Germinal center (tissue), 1 donor: ENCODE measurements around the gene PCDHGA9.
A peak's percentile ranks its signal among the peaks of the same experiment; 100 is the strongest.
"Not testable (repeated sequence)": the region's sequence is repeated elsewhere in the genome, so short reads cannot be mapped to it uniquely, and the experiment has no call there.

Experiments used
- DNase-seq: peaks from one replicate; pipeline ENCODE4 v3.0.0; 2012; ENCODE audit warnings: mixed read lengths, low spot score

PCDHGA9 gene

DNA sequence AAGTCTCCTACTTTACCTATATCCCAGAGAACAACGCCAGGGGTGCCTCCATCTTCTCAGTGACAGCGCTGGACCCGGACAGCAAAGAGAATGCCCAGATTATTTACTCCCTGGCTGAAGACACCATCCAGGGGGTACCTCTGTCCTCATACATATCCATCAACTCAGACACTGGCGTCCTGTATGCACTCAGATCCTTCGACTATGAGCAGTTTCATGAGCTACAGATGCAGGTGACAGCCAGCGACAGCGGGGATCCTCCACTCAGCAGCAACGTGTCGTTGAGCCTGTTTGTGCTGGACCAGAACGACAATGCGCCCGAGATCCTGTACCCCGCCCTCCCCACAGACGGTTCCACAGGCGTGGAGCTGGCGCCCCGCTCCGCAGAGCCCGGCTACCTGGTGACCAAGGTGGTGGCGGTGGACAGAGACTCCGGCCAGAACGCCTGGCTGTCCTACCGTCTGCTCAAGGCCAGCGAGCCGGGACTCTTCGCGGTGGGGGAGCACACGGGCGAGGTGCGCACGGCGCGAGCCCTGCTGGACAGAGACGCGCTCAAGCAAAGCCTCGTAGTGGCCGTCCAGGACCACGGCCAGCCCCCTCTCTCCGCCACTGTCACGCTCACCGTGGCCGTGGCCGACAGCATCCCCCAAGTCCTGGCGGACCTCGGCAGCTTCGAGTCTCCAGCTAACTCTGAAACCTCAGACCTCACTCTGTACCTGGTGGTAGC is 12.1 kb downstream of the PCDHGA9 start:
- DNase-seq = not testable (repeated sequence)

DNA sequence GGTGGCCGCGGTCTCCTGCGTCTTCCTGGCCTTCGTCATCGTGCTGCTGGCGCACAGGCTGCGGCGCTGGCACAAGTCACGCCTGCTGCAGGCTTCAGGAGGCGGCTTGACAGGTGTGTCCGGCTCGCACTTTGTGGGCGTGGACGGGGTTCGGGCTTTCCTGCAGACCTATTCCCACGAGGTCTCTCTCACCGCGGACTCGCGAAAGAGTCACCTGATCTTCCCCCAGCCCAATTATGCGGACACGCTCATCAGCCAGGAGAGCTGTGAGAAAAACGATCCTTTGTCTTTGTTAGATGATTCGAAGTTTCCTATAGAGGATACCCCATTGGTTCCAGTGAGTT is 12.7 kb downstream of the PCDHGA9 start:
- not testable (repeated sequence) for DNase-seq

DNA sequence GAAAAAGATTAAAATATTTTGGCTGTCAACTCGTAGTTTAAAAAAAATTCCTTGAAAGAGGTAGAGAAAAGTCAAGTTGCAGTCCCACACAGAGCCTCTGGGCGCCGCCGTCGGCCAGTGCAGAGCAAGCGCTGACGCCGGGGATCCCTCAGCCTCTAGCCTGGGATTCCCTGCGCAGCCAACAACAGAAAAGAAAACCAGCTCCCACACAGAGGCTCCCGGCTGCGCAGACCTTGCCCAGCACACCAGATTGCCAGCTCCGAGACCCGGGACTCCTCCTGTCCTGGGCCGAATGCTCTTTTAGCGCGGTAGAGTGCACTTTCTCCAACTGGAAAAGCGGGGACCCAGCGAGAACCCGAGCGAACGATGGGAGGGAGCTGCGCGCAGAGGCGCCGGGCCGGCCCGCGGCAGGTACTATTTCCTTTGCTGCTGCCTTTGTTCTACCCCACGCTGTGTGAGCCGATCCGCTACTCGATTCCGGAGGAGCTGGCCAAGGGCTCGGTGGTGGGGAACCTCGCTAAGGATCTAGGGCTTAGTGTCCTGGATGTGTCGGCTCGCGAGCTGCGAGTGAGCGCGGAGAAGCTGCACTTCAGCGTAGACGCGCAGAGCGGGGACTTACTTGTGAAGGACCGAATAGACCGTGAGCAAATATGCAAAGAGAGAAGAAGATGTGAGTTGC is 15.1 kb downstream of the PCDHGA9 start, which contains the start of gene PCDHGB7:
TSS of gene PCDHGB7 (plus strand) at position 184 of the 679 bp plus-strand sequence. CDS start at position 367, 183 bp downstream.
- peak; percentile 57 for DNase-seq

DNA sequence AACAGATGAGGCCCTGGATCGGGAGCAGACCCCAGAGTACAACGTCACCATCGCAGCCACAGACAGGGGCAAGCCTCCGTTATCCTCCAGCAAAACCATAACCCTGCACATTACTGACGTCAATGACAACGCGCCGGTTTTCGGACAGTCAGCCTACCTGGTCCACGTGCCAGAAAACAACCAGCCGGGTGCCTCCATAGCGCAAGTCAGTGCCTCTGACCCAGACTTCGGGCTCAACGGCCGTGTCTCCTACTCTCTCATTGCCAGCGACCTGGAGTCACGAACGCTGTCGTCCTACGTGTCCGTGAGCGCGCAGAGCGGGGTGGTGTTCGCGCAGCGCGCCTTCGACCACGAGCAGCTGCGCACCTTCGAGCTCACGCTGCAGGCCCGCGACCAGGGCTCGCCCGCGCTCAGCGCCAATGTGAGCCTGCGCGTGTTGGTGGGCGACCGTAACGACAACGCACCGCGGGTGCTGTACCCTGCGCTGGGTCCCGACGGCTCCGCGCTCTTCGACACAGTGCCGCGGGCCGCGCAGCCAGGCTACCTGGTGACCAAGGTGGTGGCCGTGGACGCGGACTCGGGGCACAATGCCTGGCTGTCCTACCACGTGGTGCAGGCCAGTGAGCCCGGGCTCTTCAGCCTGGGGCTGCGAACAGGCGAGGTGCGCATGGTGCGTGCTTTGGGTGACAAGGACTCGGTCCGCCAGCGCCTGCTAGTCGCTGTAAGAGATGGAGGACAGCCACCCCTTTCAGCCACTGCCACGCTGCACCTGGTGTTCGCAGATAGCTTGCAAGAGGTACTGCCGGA is 16.7 kb downstream of the PCDHGA9 start:
- DNase-seq = no peak

DNA sequence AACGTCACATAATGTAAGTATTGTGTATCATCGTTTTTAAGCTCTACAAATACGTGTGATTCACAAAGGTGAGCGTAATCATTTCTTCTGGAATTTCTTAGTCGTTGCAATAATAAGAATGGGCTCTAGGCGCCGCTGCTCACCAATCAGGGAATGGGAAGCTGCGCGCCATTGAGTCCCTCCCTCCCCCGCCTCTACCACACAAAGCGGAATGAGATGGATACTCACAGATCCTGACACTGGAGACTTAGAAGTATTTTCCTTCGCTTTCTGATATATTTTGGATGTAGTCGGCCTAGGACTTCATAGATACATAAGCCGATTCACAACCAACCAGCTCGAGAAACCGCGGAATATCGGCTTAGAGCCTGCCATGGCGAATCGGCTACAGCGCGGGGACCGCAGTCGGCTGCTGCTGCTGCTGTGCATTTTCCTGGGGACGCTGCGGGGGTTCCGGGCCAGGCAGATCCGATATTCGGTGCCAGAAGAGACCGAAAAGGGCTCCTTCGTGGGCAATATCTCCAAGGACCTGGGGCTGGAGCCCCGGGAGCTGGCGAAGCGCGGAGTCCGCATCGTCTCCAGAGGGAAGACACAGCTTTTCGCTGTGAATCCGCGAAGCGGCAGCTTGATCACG is 18.4 kb downstream of the PCDHGA9 start, which contains the start of gene PCDHGA11:
TSS of gene PCDHGA11 (plus strand) at position 197 of the 634 bp plus-strand sequence. CDS start at position 374, 177 bp downstream.
- peak; percentile 66 for DNase-seq

DNA sequence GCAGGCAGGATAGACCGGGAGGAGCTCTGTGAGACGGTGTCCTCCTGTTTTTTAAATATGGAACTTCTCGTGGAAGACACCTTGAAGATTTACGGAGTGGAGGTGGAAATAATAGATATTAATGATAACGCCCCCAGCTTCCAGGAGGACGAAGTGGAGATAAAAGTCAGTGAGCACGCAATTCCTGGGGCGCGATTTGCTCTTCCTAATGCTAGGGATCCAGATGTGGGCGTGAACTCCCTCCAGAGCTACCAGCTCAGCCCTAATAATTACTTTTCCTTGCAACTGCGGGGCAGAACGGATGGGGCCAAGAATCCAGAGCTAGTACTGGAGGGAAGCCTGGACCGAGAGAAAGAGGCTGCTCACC is 18.9 kb downstream of the PCDHGA9 start:
- DNase-seq = no peak

DNA sequence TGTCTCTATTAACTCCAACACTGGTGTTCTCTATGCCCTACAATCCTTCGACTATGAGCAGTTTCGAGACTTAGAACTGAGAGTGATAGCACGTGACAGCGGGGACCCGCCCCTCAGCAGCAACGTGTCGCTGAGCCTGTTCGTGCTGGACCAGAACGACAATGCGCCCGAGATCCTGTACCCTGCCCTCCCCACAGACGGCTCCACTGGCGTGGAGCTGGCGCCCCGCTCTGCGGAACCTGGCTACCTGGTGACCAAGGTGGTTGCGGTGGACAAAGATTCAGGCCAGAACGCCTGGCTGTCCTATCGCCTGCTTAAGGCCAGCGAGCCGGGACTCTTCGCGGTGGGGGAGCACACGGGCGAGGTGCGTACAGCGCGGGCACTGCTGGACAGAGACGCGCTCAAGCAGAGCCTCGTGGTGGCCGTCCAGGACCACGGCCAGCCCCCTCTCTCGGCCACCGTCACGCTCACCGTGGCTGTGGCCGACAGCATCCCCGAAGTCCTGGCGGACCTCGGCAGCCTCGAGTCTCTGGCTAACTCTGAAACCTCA is 20.2 kb downstream of the PCDHGA9 start:
- no peak for DNase-seq

DNA sequence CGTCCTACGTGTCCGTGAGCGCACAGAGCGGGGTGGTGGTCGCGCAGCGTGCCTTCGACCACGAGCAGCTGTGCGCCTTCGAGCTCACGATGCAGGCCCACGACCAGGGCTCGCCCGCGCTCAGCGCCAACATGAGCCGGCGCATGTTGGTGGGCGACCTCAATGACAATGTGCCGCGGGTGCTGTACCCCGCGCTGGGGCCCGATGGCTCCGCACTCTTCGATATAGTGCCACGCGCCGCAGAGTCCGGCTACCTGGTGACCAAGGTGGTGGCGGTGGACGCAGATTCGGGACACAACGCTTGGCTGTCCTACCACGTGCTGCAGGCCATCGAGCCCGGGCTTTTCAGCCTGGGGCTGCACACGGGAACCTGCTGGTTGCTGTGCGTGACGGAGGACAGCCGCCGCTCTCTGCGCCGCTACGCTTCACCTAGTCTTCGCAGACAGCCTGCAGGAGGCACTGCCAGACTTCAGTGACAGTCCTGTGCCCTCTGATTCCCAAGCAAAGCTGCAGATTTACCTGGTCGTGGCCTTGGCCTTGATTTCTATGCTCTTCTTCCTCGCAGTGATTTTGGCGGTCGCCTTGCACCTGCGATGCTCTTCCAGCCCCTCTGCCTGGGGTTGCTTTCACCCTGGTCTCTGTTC is 25.3 kb downstream of the PCDHGA9 start:
- no peak for DNase-seq

DNA sequence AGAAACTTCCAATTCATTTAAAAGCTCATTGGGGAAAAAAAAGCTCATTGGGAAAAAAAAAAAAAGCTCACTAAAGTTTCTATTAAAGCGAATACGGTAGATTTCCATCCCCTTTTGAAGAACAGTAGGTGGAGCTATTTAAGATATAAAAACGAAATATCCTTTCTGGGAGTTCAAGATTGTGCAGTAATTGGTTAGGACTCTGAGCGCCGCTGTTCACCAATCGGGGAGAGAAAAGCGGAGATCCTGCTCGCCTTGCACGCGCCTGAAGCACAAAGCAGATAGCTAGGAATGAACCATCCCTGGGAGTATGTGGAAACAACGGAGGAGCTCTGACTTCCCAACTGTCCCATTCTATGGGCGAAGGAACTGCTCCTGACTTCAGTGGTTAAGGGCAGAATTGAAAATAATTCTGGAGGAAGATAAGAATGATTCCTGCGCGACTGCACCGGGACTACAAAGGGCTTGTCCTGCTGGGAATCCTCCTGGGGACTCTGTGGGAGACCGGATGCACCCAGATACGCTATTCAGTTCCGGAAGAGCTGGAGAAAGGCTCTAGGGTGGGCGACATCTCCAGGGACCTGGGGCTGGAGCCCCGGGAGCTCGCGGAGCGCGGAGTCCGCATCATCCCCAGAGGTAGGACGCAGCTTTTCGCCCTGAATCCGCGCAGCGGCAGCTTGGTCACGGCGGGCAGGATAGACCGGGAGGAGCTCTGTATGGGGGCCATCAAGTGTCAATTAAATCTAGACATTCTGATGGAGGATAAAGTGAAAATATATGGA is 27.9 kb downstream of the PCDHGA9 start, which contains the start of gene PCDHGA12:
TSS of gene PCDHGA12 (plus strand) at position 176 of the 782 bp plus-strand sequence. CDS start at position 429, 253 bp downstream.
- peak; percentile 87 for DNase-seq

DNA sequence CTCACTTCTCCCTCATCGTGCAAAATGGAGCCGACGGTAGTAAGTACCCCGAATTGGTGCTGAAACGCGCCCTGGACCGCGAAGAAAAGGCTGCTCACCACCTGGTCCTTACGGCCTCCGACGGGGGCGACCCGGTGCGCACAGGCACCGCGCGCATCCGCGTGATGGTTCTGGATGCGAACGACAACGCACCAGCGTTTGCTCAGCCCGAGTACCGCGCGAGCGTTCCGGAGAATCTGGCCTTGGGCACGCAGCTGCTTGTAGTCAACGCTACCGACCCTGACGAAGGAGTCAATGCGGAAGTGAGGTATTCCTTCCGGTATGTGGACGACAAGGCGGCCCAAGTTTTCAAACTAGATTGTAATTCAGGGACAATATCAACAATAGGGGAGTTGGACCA is 28.7 kb downstream of the PCDHGA9 start:
- DNase-seq = peak; percentile 67

DNA sequence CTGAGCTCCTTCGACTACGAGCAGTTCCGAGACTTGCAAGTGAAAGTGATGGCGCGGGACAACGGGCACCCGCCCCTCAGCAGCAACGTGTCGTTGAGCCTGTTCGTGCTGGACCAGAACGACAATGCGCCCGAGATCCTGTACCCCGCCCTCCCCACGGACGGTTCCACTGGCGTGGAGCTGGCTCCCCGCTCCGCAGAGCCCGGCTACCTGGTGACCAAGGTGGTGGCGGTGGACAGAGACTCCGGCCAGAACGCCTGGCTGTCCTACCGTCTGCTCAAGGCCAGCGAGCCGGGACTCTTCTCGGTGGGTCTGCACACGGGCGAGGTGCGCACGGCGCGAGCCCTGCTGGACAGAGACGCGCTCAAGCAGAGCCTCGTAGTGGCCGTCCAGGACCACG is 29.7 kb downstream of the PCDHGA9 start:
- DNase-seq = not testable (repeated sequence)

DNA sequence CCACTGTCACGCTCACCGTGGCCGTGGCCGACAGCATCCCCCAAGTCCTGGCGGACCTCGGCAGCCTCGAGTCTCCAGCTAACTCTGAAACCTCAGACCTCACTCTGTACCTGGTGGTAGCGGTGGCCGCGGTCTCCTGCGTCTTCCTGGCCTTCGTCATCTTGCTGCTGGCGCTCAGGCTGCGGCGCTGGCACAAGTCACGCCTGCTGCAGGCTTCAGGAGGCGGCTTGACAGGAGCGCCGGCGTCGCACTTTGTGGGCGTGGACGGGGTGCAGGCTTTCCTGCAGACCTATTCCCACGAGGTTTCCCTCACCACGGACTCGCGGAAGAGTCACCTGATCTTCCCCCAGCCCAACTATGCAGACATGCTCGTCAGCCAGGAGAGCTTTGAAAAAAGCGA is 30.1 kb downstream of the PCDHGA9 start:
- not testable (repeated sequence) for DNase-seq

DNA sequence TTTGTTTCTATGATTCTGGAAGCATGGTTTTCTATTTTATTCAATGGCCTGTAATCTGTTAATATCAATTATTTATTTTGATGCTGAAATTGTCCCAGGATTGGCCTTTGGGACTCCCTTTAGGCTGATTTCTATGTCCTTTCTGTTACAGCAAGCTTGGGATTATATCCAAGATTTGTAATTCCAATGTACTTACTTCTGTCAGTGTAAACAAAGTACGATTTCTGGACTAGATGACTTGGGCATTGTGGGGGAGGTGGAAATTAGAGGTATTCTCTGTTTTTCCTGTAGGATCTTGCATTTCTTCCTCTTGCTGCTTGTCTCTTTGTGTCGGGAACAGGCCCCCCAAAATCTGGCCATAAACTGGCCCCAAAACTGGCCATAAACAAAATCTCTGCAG is 31.4 kb downstream of the PCDHGA9 start:
- no peak for DNase-seq

DNA sequence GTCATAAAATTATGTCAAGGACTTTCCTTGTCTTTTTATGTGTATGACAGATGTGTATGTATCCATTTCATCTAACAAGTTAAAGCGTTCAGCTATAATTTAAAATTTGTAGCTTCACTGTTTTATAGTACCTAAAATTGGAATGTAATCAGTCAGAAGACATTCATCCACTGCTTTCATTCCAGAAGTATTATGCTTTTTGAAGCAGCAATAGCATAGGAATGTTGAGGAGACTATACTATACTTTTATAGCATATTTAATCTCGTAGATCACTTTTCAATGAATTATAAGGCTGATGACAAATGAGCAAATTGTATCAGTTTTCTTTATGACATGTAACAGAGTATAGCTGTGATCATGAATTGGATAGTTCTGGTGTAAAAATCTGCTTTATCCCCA is 34.6 kb downstream of the PCDHGA9 start:
- no peak for DNase-seq

DNA sequence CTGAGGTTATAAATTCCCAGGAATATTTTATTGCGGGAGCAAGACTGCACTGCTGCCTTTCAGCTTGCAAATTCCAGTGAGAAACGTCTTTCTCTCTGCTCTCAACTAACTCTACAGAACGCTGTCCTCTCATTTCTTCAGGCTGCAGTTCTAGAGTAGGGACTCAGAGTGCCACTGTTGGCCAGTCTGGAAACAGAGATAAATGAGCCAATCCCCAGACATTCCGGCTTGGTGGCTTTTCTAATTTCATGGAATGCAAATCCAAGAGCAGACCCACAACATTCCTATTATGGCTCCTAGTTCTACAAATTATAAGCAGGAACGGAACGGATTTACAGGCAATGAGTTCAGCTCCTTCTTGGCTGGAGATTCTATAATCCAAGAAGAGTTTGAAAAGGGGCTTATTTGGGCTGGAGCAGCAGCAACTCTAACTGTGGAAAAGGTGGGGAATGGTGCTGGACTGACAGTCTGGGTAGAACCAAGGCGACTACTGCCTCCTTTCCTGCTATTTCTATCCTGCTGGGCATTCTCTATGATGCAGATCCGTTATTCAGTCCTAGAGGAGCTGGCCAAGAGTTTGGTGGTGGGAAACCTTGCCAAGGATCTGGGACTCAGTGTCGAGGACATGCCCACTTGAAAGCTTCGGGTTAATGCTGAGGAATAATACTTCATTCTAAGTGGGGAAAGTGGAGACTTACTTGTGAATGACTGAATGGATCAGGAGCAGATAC is 37.0 kb downstream of the PCDHGA9 start:
- DNase-seq = no peak

DNA sequence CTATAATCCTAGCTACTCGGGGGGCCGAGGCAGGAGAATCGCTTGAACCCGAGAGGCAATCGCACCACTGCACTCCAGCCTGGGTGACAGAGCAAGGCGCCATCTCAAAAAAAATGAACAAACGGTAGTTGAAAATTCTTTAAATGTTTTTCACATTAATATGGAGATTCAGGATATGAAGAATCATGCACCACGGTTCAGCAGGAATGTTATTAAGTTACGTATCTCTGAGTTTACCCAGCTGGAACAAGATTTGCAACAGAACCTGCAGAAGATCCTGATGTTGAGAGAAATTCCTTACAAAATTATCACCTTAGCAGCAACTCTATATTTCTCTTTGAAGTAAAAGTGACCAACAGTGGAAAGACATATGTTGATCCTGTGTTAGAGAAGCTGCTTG is 37.8 kb downstream of the PCDHGA9 start:
- DNase-seq = no peak

DNA sequence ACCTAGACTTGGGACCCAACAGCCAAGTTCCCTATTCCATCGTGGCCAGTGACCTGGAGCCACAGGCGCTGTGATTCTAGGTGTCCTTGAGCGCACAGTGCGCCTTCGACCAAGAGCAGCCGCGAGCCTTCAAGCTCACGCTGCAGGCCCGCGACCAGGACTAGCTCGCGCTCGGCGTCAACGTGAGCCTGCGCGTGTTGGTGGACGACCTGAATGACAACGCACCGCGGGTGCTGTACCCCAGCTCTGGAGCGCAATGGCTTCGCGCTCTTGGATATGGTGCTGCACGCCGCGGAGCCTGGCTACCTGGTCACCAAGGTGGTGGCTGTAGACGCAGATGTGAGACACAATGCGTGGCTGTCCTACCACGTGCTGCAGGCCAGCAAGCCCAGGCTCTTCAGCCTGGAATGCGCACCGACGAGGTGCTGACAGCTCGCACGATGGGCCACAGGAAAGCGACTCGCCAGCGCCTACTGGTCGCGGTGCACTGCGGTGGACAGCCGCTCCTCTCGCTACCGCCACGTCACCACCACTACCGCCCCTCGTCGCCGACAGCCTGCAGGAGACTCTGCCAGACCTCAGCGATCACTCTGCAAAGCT is 39.1 kb downstream of the PCDHGA9 start:
- no peak for DNase-seq
